GM23338 (cell line): ENCODE measurements around the gene VEPH1. TPM values are rescaled to one million over a fixed set of nuclear protein-coding genes. Genes with fewer than 3 reads are reported as not detected.

Source experiments
- ATAC-seq: fragments of 200-7000 bp; cut with Tn5 transposase; 3 replicates; pipeline ENCODE4 v1.9.1; 2020
- DNase-seq: peaks from one replicate; pipeline ENCODE4 v3.0.0-alpha.2; 2015; ENCODE audit warnings: low spot score
- H2AFZ ChIP-seq: fragments of 200-600 bp; sonication (generic); 2 replicates; pipeline ENCODE4 v1.8.0; 2016; ENCODE audit warnings: antibody characterized with exemption, mild to moderate bottlenecking, moderate library complexity
- H3F3A ChIP-seq: fragments of 200-600 bp; sonication (generic); replicated peaks from 2 replicates; pipeline ENCODE4 v1.8.0; 2017; ENCODE audit warnings: antibody characterized with exemption, mixed run types, low read depth
- H3K27ac ChIP-seq: fragments of 200-600 bp; sonication (generic); 2 replicates; pipeline ENCODE4 v1.6.1; 2016; ENCODE audit warnings: low read depth
- H3K27me3 ChIP-seq: fragments of 200-600 bp; sonication (generic); 2 replicates; pipeline ENCODE4 v1.8.0; 2016; ENCODE audit warnings: mild to moderate bottlenecking, mixed run types, moderate library complexity; ENCODE audit not compliant: insufficient read depth
- H3K36me3 ChIP-seq: fragments of 200-600 bp; sonication (generic); 2 replicates; pipeline ENCODE4 v1.8.0; 2016; ENCODE audit warnings: mild to moderate bottlenecking; ENCODE audit not compliant: insufficient read depth
- H3K4me1 ChIP-seq: fragments of 200-600 bp; sonication (generic); 2 replicates; pipeline ENCODE4 v1.8.0; 2016; ENCODE audit warnings: mild to moderate bottlenecking, moderate library complexity; ENCODE audit not compliant: insufficient read depth
- H3K4me2 ChIP-seq: fragments of 200-600 bp; sonication (generic); 2 replicates; pipeline ENCODE4 v1.7.1; 2017; ENCODE audit warnings: mixed run types
- H3K4me3 ChIP-seq: fragments of 200-600 bp; sonication (generic); 2 replicates; pipeline ENCODE4 v1.6.1; 2016; ENCODE audit warnings: mixed run types
- H3K79me2 ChIP-seq: fragments of 200-600 bp; sonication (generic); replicated peaks from 2 replicates; pipeline ENCODE4 v1.8.0; 2017; ENCODE audit warnings: mild to moderate bottlenecking; ENCODE audit not compliant: insufficient read depth
- H3K9me2 ChIP-seq: fragments of 200-600 bp; sonication (generic); 2 replicates; pipeline ENCODE4 v1.8.0; 2017; ENCODE audit not compliant: insufficient read depth
- H4K20me1 ChIP-seq: fragments of 200-600 bp; sonication (generic); replicated peaks from 2 replicates; pipeline ENCODE4 v1.8.0; 2017; ENCODE audit warnings: mild to moderate bottlenecking; ENCODE audit not compliant: insufficient read depth
- H3K27ac Mint-ChIP-seq: 2 replicates; pipeline ENCODE4 v1.8.0; 2020; ENCODE audit warnings: inconsistent platforms, mild to moderate bottlenecking, moderate library complexity, mixed read lengths
- H3K27me3 Mint-ChIP-seq: 3 replicates; pipeline ENCODE4 v1.8.0; 2022; ENCODE audit warnings: low read depth, mild to moderate bottlenecking, moderate library complexity, mixed read lengths, inconsistent platforms; ENCODE audit not compliant: insufficient read depth, poor library complexity
- H3K36me3 Mint-ChIP-seq: 3 replicates; pipeline ENCODE4 v1.8.0; 2021; ENCODE audit warnings: low read depth, mild to moderate bottlenecking, inconsistent platforms, moderate library complexity, mixed read lengths
- H3K4me1 Mint-ChIP-seq: 3 replicates; pipeline ENCODE4 v1.8.0; 2020; ENCODE audit warnings: mild to moderate bottlenecking, inconsistent platforms, mixed read lengths
- H3K4me3 Mint-ChIP-seq: 3 replicates; pipeline ENCODE4 v1.8.0; 2021; ENCODE audit warnings: moderate library complexity, mild to moderate bottlenecking, inconsistent platforms, mixed read lengths
- H3K9me3 Mint-ChIP-seq: 3 replicates; pipeline ENCODE4 v1.8.0; 2020; ENCODE audit warnings: moderate library complexity, mild to moderate bottlenecking, inconsistent platforms, mixed read lengths
- EZH2 ChIP-seq: fragments of 200-600 bp; sonication (generic); IDR thresholded peaks from one replicate; pipeline ENCODE4 v1.8.0; 2017; ENCODE audit warnings: antibody characterized with exemption, mild to moderate bottlenecking, low read depth; ENCODE audit not compliant: unreplicated experiment
- EZH2phosphoT487 ChIP-seq: fragments of 200-600 bp; sonication (generic); IDR thresholded peaks from one replicate; pipeline ENCODE4 v1.8.1; 2018; ENCODE audit warnings: antibody characterized with exemption; ENCODE audit not compliant: unreplicated experiment
- JUNB ChIP-seq: IDR thresholded peaks from one replicate; pipeline ENCODE4 v1.6.1; 2016; ENCODE audit warnings: antibody characterized with exemption; ENCODE audit not compliant: unreplicated experiment
- NANOG ChIP-seq: IDR thresholded peaks from 2 replicates; pipeline ENCODE4 v1.6.1; 2016; ENCODE audit warnings: antibody characterized with exemption, borderline replicate concordance
- POLR2AphosphoS5 ChIP-seq: IDR thresholded peaks from 2 replicates; pipeline ENCODE4 v1.6.1; 2016; ENCODE audit warnings: antibody characterized with exemption, low read depth
- STAT1 ChIP-seq: IDR thresholded peaks from one replicate; pipeline ENCODE4 v1.6.1; 2016; ENCODE audit warnings: antibody characterized with exemption; ENCODE audit not compliant: unreplicated experiment
- ZNF331 ChIP-seq: fragments of 250-450 bp; sonication (Bioruptor Pico); IDR thresholded peaks from 2 replicates; pipeline ENCODE4 v1.5.0; 2020; ENCODE audit warnings: low read depth, mild to moderate bottlenecking, moderate library complexity
- polyA plus RNA-seq: library from polyadenylated mRNA; unstranded; fragments of >200 nt; fragmentation: Nextera tagmentation; extraction: Ambion mirVana; gene quantifications from 2 replicates; pipeline ENCODE4 v1.2.1, GENCODE V29; 2016
- total RNA-seq: library from RNA; depleted of rRNA; stranded (reverse); fragments of >200 nt; shearing (Covaris generic); gene quantifications from 2 replicates; pipeline ENCODE4 v1.2.3, GENCODE V29; 2014
- TF ChIP-seq, protein P1 (sequence below): IDR thresholded peaks from 2 replicates; pipeline ENCODE4 v1.6.1; 2016; ENCODE audit warnings: antibody characterized with exemption
- TF ChIP-seq, protein P2 (sequence below), 2 experiments: fragments of 200-600 bp in 1 of 2; sonication (generic) in 1 of 2; conservative IDR thresholded peaks; 2 replicates each; pipeline versions ENCODE4 v1.5.1 to v1.6.1; 2016 to 2017; ENCODE audit warnings: antibody characterized with exemption in 2 of 2, low read depth in 2 of 2, mild to moderate bottlenecking in 2 of 2, moderate library complexity in 1 of 2
- TF ChIP-seq, protein P3 (sequence below): IDR thresholded peaks from one replicate; pipeline ENCODE4 v1.6.1; 2018; ENCODE audit warnings: antibody characterized with exemption; ENCODE audit not compliant: unreplicated experiment

VEPH1 gene
- total and polyA plus RNA-seq, 2 experiments from 2014 or later = 15.4 to 33.8 TPM

DNA sequence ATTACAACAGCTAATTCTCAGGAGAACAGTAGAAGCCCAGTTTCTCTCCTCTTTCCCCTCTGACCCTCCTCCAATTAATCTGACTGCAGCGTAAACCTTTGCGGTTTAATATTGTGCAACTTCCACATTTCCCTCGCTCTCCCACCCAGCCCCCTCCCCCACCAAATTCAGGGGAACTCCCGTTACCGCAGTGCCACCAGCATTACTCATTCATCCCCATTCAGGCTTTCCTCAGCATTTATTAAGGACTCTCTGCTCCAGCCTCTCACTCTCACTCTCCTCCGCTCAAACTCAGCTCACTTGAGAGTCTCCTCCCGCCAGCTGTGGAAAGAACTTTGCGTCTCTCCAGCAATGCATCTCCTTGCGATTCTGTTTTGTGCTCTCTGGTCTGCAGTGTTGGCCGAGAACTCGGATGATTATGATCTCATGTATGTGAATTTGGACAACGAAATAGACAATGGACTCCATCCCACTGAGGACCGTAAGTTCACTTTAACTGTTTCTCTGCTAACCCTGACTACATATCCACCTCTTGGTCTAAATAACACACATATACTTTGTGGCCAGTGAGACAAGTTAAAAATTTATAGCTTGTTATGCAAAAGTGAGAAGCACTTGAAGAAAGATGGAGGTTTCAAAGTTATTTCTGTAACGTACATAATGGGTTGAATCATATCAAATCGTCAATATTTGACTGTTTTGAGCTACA lies 66.5 kb downstream of the VEPH1 start, which contains the start of gene PTX3 (continued):
- TF ChIP-seq STAT1 (no peak), EZH2 (no peak), ZNF331 (CRISPR knock-in tag) (no peak), JUNB (no peak), EZH2phosphoT487 (no peak)
- TF ChIP-seq, protein P1, sequence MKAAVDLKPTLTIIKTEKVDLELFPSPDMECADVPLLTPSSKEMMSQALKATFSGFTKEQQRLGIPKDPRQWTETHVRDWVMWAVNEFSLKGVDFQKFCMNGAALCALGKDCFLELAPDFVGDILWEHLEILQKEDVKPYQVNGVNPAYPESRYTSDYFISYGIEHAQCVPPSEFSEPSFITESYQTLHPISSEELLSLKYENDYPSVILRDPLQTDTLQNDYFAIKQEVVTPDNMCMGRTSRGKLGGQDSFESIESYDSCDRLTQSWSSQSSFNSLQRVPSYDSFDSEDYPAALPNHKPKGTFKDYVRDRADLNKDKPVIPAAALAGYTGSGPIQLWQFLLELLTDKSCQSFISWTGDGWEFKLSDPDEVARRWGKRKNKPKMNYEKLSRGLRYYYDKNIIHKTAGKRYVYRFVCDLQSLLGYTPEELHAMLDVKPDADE = no peak
- TF ChIP-seq, protein P2, sequence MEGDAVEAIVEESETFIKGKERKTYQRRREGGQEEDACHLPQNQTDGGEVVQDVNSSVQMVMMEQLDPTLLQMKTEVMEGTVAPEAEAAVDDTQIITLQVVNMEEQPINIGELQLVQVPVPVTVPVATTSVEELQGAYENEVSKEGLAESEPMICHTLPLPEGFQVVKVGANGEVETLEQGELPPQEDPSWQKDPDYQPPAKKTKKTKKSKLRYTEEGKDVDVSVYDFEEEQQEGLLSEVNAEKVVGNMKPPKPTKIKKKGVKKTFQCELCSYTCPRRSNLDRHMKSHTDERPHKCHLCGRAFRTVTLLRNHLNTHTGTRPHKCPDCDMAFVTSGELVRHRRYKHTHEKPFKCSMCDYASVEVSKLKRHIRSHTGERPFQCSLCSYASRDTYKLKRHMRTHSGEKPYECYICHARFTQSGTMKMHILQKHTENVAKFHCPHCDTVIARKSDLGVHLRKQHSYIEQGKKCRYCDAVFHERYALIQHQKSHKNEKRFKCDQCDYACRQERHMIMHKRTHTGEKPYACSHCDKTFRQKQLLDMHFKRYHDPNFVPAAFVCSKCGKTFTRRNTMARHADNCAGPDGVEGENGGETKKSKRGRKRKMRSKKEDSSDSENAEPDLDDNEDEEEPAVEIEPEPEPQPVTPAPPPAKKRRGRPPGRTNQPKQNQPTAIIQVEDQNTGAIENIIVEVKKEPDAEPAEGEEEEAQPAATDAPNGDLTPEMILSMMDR (conservative IDR thresholded peaks at IDR 0.05; ENCODE audit: low read depth in 2 of 2) = no peak
- TF ChIP-seq, protein P3, sequence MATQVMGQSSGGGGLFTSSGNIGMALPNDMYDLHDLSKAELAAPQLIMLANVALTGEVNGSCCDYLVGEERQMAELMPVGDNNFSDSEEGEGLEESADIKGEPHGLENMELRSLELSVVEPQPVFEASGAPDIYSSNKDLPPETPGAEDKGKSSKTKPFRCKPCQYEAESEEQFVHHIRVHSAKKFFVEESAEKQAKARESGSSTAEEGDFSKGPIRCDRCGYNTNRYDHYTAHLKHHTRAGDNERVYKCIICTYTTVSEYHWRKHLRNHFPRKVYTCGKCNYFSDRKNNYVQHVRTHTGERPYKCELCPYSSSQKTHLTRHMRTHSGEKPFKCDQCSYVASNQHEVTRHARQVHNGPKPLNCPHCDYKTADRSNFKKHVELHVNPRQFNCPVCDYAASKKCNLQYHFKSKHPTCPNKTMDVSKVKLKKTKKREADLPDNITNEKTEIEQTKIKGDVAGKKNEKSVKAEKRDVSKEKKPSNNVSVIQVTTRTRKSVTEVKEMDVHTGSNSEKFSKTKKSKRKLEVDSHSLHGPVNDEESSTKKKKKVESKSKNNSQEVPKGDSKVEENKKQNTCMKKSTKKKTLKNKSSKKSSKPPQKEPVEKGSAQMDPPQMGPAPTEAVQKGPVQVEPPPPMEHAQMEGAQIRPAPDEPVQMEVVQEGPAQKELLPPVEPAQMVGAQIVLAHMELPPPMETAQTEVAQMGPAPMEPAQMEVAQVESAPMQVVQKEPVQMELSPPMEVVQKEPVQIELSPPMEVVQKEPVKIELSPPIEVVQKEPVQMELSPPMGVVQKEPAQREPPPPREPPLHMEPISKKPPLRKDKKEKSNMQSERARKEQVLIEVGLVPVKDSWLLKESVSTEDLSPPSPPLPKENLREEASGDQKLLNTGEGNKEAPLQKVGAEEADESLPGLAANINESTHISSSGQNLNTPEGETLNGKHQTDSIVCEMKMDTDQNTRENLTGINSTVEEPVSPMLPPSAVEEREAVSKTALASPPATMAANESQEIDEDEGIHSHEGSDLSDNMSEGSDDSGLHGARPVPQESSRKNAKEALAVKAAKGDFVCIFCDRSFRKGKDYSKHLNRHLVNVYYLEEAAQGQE = no peak

DNA sequence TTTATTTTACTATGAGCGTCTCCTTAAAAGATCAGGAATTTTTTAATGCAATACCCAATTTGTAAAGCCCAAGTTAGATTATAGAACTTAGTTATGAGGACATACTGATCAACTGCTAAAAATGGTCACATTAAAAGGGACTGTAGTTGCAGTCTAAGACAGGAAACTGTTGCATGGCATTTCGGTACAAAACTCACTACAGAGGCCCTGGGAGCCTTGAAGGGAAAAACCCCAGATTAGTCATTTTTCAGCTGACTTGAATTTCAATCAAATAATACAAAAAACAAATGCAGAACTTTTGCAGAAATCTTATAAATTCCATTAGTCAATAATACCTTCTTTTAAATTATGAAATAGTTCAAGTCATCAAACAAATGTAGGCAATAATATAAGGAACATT lies 73.5 kb downstream of the VEPH1 start:
- no peaks in the 10 kb centered on the region for H4K20me1 ChIP-seq
- DNase-seq = no peak
- H3K27ac ChIP-seq = no peak overlapping the region
- H3K4me2 ChIP-seq = no peak overlapping the region
- TF ChIP-seq POLR2AphosphoS5 (no peak), EZH2 (no peak), NANOG (no peak)
- TF ChIP-seq, protein P3 = no peak
- no peak overlapping the region for H3K4me3 ChIP-seq
- no peaks in the 10 kb centered on the region for H3K9me2 ChIP-seq
- no peaks in the 10 kb centered on the region for H3K79me2 ChIP-seq
- no peaks in the 10 kb centered on the region for H3F3A ChIP-seq
- H3K9me3 Mint-ChIP-seq = peaks cover 13% of the 10 kb centered on the region
- no peak overlapping the region for H3K27ac Mint-ChIP-seq
- no peak overlapping the region for H3K4me3 Mint-ChIP-seq
- peaks cover 4% of the 10 kb centered on the region; the same call in 1 of the 3 replicates for H3K4me1 Mint-ChIP-seq
- peaks cover 14% of the 10 kb centered on the region for H3K36me3 Mint-ChIP-seq
- H3K4me1 ChIP-seq = no peaks in the 10 kb centered on the region
- H2AFZ ChIP-seq = no peak overlapping the region
- no peaks in the 10 kb centered on the region for H3K36me3 ChIP-seq
- H3K27me3 Mint-ChIP-seq = no peaks in the 10 kb centered on the region
- no peak for ATAC-seq
- H3K27me3 ChIP-seq = no peaks in the 10 kb centered on the region
